ENCODE results near the gene PSMD7. TPM values are rescaled to one million over a fixed set of nuclear protein-coding genes. Genes with fewer than 3 reads are reported as not detected.

Gene PSMD7
- total and polyA plus RNA-seq, 8 donors = 19.5 to 39.7 (median 30.0) TPM

DNA sequence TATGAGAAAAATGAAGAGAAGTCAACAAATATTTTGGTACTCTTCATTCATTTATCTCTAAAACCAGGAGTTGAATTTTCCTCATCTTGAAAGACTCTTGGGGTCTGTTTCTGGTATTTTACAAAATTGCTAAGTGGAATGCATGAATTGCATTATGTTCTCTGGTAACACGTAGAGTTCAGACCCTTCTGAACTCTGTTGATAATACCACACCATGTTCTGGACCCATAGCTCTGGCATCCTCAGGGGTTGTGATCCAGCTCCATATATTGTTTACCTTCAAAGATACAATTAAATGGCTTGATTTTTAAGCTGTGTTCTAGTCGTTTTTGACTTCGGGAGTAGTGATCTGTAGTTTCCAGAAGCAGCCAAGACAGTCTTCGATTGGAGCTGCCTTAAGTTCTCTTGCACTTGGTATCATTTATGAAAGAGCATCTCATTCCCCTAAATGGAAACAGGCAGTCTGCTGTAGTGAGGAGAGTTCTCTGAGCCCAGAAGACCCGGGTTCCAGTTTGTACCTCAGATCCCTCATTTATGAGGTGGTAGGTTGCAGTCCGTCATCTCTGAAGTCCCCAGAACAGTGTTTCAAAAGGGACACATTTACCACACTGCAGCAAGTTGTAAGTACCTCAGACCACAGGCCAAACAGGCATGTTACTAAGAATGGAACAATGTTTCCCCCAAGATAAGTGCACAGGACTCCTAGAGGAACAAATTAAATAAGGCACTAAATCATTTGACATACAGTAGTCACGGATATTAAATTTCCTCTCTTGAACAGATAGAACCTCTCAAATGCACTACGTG, 9.6 kb downstream of the PSMD7 start:
- DNase-seq (no peak), FAIRE-seq (no peak), ATAC-seq (no peak)
- WGBS, 2 donors = 63 to 70% methylated on average over 8 of the region's 8 CpGs
- Histone ChIP-seq H3K9me3 (no peaks in the 10 kb centered on the region), H3K36me3 (peaks cover 19 to 51% (median 45%) of the 10 kb centered on the region in 3 donors), H3K4me1 (no peaks in the 10 kb centered on the region), H3K27ac (no peak overlapping the region), H3K4me3 (no peak overlapping the region), H3K27me3 (no peaks in the 10 kb centered on the region)
- TF ChIP-seq, protein P1, sequence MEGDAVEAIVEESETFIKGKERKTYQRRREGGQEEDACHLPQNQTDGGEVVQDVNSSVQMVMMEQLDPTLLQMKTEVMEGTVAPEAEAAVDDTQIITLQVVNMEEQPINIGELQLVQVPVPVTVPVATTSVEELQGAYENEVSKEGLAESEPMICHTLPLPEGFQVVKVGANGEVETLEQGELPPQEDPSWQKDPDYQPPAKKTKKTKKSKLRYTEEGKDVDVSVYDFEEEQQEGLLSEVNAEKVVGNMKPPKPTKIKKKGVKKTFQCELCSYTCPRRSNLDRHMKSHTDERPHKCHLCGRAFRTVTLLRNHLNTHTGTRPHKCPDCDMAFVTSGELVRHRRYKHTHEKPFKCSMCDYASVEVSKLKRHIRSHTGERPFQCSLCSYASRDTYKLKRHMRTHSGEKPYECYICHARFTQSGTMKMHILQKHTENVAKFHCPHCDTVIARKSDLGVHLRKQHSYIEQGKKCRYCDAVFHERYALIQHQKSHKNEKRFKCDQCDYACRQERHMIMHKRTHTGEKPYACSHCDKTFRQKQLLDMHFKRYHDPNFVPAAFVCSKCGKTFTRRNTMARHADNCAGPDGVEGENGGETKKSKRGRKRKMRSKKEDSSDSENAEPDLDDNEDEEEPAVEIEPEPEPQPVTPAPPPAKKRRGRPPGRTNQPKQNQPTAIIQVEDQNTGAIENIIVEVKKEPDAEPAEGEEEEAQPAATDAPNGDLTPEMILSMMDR (IDR thresholded peaks at IDR 0.05) = no peak
- intact Hi-C loops (cut with DNase I) = no loop called here

DNA sequence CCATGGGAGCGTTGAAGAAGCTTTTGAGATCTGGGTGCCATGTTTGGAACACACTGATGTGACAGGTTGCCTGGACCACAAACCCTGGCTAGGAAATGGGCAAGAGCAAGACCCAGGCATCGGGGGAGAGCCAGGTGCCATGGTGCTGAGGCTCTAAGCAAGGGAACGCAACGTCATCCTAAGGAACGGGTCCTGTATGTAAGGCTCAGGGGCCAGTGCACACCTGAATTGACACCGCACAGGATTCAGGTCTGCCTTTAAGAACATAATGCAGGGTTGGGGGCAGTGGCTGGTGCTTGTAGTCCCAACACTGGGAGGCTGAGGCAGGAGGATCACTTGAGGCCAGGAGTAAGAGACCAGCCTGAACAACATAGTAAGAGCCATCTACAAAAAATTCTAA, 10.8 kb downstream of the PSMD7 start:
- Histone ChIP-seq H3K36me3 (peaks cover 7 to 39% (median 39%) of the 10 kb centered on the region in 3 donors), H3K4me3 (no peak overlapping the region), H3K4me1 (no peaks in the 10 kb centered on the region), H3K27ac (no peak overlapping the region), H3K27me3 (no peaks in the 10 kb centered on the region), H3K9me3 (no peaks in the 10 kb centered on the region)
- TF ChIP-seq, protein P1 (IDR thresholded peaks at IDR 0.05) = no peak
- peak in 1 of 4 donors; percentile 15 for ATAC-seq
- 96% methylated on average over 6 of the region's 6 CpGs for whole genome bisulfite sequencing, 2 donors
- no peak for FAIRE-seq
- intact Hi-C loops (cut with DNase I) = no loop called here
- DNase-seq = no peak

DNA sequence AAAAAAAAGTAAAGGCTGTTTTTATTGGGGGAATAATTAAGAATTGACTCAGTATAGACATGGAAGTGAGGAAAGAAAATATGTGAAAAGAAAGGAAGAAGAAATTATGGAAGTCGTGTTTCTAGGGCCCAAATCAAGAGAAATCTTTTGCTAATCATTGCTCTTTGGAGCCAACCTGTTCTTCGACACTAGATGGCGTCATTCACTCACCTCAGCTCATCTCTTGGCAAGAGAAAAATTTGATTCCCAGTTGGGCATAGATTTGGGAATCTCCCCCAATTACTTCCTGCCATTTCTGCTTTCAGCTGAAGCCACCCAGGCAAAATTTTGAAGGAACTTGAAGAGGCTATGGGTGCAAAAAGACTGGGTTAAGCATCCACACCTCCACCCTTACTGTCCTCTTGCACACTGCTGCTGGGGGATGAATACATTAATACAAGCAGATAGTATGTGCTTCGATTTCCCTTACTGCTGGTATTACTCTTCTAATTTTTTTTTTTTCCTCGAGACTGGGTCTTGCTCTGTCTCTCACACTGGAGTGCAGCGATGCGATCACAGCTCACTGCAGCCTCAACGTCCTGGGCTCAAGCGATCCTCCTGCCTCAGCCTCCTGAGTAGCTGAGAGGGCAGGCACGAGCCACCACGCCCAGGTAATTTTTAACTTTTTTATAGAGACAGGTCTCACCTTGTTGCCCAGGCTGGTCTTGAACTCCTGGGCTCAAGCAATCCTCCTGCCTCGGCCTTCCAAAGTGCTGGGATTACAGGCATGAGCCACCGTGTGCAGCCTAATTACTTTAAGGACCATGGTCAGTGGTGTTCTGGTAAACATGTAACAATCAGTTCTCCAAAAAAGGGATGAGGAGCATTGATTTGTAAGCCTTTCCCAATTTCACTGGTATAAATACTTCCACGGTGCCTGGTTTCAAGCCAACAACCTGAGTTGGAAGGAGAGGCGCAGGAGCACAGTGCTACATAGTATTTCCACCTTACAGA, 13.5 kb downstream of the PSMD7 start:
- H3K36me3 ChIP-seq = peaks cover 0 to 14% (median 12%) of the 10 kb centered on the region in 3 donors
- TF ChIP-seq, protein P1 (IDR thresholded peaks at IDR 0.05) = peak; percentile 38 to 60 (median 44)
- intact Hi-C loops (cut with DNase I) = no loop called here
- H3K27ac ChIP-seq = no peak overlapping the region
- 65 to 70% methylated on average over 15 of the region's 15 CpGs for WGBS, 2 donors
- no peaks in the 10 kb centered on the region for H3K27me3 ChIP-seq
- no peaks in the 10 kb centered on the region for H3K9me3 ChIP-seq
- peak in 3 of 4 donors; percentile 75 to 85 (median 76) for ATAC-seq
- H3K4me1 ChIP-seq = no peaks in the 10 kb centered on the region
- peak in 1 of 6 donors; percentile 37 for DNase-seq
- FAIRE-seq = no peak
- H3K4me3 ChIP-seq = no peak overlapping the region

- H3K4me1 ChIP-seq = no peaks in the 10 kb centered on the region
- WGBS, 2 donors = 79 to 82% methylated on average over 7 of the region's 7 CpGs
- ATAC-seq (no peak), FAIRE-seq (no peak), DNase-seq (no peak)
- TF ChIP-seq, protein P1 (IDR thresholded peaks at IDR 0.05) = no peak
- H3K36me3 ChIP-seq = no peaks in the 10 kb centered on the region
- no peaks in the 10 kb centered on the region for H3K27me3 ChIP-seq
- intact Hi-C loops (cut with DNase I) = no loop called here
- no peak overlapping the region for H3K4me3 ChIP-seq
- no peak overlapping the region for H3K27ac ChIP-seq
- H3K9me3 ChIP-seq = no peaks in the 10 kb centered on the region
Observed at GRCh38 chr16:74315059-74315458, 18.4 kb downstream of the PSMD7 start.
